ENCODE data around the gene KDM8. TPM values are rescaled to one million over a fixed set of nuclear protein-coding genes. Genes with fewer than 3 reads are reported as not detected.

Gene KDM8
- total RNA-seq, 1 experiment from 2014 or later, result 5.3 TPM

GRCh38 chr16:27245276-27246172 is 42.2 kb downstream of the KDM8 start:
- Histone ChIP-seq H2AFZ (ENCODE audit: low read depth, low read length, poor library complexity, severe bottlenecking) (no peak overlapping the region), H3K79me2 (ENCODE audit: insufficient read depth, low read length) (peaks cover 3% of the 10 kb centered on the region; the same call in 1 of the 2 replicates), H3K27me3 (ENCODE audit: insufficient read depth, low read length) (no peaks in the 10 kb centered on the region), H3K9me3 (ENCODE audit: control insufficient read depth in 1 of 2, insufficient read depth in 1 of 2, low read depth in 1 of 2, low read length in 2 of 2) (no peaks in the 10 kb centered on the region), H3K4me1 (ENCODE audit: control insufficient read depth in 1 of 2, insufficient read depth in 2 of 2, low read length in 2 of 2) (peaks cover 0 to 23% of the 10 kb centered on the region in 2 experiments; a peak in 2 of 4 replicates), H4K20me1 (ENCODE audit: insufficient read depth) (no peaks in the 10 kb centered on the region), H3K4me2 (ENCODE audit: low read length) (no peak overlapping the region), H3K9me2 (ENCODE audit: insufficient read depth) (no peaks in the 10 kb centered on the region), H3K9ac (ENCODE audit: low read length) (no peak overlapping the region), H3K4me3 (replicated peaks in 1 of 2; ENCODE audit: low read depth in 1 of 2, low read length in 2 of 2) (no peak overlapping the region), H3K36me3 (ENCODE audit: control insufficient read depth in 1 of 2, insufficient read depth in 2 of 2, low read length in 2 of 2) (no peaks in the 10 kb centered on the region; a peak in 1 of 4 replicates), H3K27ac (ENCODE audit: low read depth, low read length) (no peak overlapping the region)
- POLR2A ChIA-PET, result no interaction called here
- RAD21 ChIA-PET (ENCODE audit: low non-redundant PET in 1 of 2, low total read pairs in 2 of 2, uncharacterized antibody in 2 of 2, unreplicated experiment in 2 of 2), result no interaction called here
- no peak for TF ChIP-seq REST (IDR thresholded peaks at IDR 0.05; ENCODE audit: low read depth)
- TF ChIP-seq, protein P1, sequence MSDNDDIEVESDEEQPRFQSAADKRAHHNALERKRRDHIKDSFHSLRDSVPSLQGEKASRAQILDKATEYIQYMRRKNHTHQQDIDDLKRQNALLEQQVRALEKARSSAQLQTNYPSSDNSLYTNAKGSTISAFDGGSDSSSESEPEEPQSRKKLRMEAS (IDR thresholded peaks at IDR 0.05), result no peak
- TF ChIP-seq SRF (IDR thresholded peaks at IDR 0.05; ENCODE audit: low read depth), result no peak
- TF ChIP-seq ATF3 (IDR thresholded peaks at IDR 0.05), result no peak
- no peak for TF ChIP-seq ZNF274 (IDR thresholded peaks at IDR 0.05; ENCODE audit: low read depth, low read length)
- no peak for TF ChIP-seq EZH2phosphoT487 (IDR thresholded peaks at IDR 0.05; ENCODE audit: borderline replicate concordance)
- no peak for TF ChIP-seq TCF7L2 (IDR thresholded peaks at IDR 0.05; ENCODE audit: borderline replicate concordance, extremely low read depth, insufficient read depth, insufficient read length)
- no peak for TF ChIP-seq JUND (IDR thresholded peaks at IDR 0.05)
- TF ChIP-seq ZBTB33 (IDR thresholded peaks at IDR 0.05; ENCODE audit: extremely low read depth, insufficient replicate concordance, low read length), result no peak
- no peak for TF ChIP-seq POLR2AphosphoS5 (IDR thresholded peaks at IDR 0.05; ENCODE audit: low read depth, low read length)
- TF ChIP-seq POLR2A (IDR thresholded peaks at IDR 0.05; ENCODE audit: borderline replicate concordance, extremely low read depth, insufficient read depth, insufficient read length), result no peak
- TF ChIP-seq EZH2 (IDR thresholded peaks at IDR 0.05), result no peak
- TF ChIP-seq YY1 (IDR thresholded peaks at IDR 0.05; ENCODE audit: extremely low read depth, insufficient replicate concordance, low read depth, low read length), result no peak
- no peak for TF ChIP-seq ZFX (IDR thresholded peaks at IDR 0.05)
- TF ChIP-seq FOSL1 (IDR thresholded peaks at IDR 0.05; ENCODE audit: low read depth), result no peak
- DNase-seq (ENCODE audit: low read depth, low spot score) (no peak), ATAC-seq (no peak)
- no TSS peak for BruUV-seq (replicated peaks)
- intact Hi-C loops (cut with micrococcal nuclease), result no loop called here
- CTCF ChIA-PET, result no interaction called here

Data from HCT116 (cell line).